COLO668 (cell line): Measurements from ENCODE around the gene PIK3C3.

Source experiments
- DNase-seq: peaks from one replicate; lab custom pipeline; 2025; ENCODE audit not compliant: unreplicated experiment; lab: John Stamatoyannopoulos, UW

PIK3C3 gene

DNA sequence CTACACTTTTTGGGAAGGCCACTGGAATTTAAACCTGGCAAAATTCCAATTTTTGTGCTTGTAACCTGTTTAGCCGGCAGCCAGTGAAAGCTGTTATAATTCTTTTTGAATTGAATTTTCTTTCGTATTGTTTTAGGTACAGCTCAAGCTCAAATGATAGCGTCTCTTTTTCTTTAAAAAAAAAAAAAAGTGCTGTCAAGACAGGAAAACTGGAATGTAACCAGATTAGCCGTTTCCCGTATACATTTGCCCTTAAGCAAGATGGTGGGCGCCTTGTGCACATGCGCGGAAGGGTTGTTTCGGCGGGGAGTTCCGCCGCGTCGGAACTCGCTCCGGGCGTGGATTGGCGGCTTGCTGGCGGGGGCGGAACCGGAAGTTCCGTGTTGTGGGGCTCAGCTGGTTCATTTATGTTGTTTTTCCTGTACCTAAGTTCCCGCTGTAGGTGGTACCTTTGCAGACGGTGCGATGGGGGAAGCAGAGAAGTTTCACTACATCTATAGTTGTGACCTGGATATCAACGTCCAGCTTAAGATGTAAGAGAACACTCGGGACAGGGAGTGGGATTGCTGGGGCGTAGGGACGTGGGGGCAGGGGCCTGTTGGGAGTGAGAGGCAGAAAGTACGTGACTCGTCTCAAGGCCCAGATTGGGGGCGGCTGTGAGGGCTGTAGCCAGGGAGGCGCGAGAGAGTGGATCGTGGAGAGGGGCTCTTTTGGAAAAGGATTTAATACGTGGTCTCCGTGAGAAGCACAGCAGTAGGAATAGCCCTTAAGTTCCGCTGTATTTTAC, at the start of gene PIK3C3:
TSS of gene PIK3C3 (plus strand) at position 408 of the 787 bp plus-strand sequence. CDS start at position 466, 58 bp downstream.
- DNase-seq = peak; percentile 97

DNA sequence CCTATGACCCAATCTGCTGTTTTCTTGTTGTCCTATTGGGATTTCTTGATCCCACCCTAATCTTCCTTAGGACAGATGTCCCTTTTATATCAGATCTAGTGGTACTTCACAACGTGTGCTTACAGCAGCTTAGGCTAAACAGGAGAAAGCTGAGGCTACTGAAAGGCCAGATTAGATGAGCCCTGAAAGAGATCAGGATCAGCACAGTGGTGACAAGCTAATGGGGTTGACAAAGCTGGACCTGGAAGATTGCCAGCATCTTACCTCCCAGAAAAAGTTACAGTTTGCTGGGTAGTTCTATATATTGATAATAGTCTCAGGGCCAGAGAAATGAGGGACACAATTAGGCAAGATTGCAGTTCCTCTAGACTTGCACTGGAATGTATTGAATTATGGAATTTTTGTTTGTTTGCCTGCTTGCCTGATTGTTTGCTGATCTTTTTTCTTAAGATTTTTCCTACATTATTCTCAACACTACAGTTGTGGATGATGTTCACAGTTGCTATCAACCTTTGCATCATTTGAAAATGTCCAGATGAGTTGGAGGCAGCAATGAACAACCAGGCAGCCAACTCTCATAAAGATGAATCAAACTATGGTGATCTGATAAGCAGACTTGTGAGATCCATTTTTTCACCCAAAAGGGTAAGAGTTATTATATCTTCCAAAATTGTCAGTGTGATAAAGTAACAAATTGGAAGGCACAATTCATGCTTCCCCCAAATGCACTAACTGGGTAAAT, 49.1 kb upstream of the PIK3C3 start:
- DNase-seq = no peak

DNA sequence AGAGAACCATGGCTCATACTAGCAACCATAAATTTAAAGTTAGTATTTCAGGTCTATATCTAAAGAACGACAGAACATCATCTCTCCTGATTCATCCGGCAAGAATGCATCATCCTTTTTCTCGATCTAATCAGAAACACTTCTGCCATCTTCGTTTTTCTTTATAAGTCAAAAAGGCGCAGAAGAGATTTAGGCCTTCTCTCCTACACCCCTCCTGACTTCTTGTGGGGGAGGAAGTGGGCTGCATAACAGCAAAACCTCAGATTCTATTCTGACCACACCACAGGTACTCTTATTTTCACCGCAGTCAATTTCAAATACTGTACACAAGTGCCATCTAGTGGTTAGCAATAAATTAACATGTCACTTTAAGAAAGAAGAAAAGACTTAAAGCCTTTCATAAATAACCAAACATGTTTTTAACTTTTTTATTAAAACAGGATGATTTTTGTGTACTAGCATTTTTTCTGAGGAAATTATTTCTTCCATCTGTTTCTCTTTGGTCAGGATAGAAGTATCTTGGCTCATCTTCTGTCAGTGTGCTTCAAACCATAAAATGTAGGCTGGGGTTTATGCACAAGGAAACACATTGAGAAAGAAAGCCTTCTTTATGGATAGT, 48.4 kb upstream of the PIK3C3 start:
- no peak for DNase-seq

DNA sequence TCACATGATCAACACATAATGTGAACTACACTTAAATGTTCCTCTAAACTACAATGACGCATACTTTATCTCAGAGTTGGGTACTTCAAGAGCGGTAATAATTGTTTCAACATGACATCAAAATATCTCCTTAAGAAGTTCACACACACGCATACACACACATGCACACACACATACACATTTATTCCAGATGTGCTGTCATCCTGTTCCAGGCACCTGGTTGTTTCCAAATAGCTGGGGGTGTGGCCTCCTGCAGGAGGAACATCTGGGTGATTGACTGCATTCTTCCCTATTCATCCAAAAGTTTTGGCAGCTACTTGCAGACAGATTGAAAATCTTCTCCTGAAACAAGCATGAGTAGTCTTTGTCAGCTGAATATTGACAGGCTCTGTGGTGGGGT, 37.9 kb upstream of the PIK3C3 start:
- no peak for DNase-seq

DNA sequence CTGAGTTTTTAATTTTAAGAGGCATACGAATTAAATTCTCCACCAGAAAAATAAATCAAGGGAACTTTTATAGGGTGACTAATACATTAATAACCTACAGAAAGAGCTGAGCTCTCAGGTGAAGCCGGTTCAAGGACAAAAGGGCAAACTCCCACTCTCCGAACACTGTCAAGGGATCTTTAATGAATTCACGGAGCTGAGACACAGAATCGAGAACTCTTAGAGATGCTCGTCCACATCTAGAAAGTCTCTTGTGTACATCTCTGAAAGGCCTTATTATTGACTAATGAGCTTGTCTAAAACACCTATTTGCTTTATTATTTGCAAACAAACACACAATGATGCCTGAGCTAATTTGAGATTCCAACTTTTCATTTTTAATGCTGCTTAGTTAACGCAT, 33.3 kb upstream of the PIK3C3 start:
- no peak for DNase-seq

DNA sequence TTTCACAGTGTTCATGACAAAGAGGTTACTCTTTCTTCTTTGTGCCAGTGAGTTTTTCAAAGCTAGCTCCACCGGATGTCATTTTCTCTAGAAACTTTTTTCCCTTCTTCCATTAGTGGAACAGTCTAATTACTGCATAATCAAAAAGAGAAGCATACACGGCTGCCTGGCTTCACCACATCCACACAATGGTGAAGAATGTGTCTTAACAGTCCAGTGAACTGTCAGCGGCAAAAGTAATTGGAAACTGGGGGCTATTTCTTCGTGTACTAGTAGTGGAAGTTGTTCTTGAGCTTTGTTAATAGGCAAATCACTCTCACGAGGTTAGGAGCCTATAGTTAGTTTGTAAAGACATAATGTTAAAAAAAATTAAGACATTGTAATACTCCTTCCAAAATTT, 32.9 kb upstream of the PIK3C3 start:
- no peak for DNase-seq

DNA sequence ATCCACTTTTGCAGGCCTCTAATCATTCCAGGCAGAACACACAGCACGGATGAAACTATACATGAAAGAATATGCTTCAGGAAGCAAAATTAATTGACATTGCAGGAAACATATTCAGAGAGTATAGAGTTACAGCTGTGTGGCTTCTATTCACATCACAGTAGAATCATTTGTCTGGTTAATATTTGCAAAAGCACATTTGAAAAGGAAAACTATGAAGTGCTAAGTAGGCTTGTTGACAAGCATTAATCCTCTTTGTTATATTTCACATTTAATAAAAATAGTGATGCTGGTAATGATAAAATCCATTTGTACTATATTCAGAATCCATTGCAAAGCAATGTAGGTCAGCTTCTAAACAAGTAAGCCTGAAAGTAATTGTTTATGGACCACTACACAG, 32.2 kb upstream of the PIK3C3 start:
- no peak for DNase-seq

DNA sequence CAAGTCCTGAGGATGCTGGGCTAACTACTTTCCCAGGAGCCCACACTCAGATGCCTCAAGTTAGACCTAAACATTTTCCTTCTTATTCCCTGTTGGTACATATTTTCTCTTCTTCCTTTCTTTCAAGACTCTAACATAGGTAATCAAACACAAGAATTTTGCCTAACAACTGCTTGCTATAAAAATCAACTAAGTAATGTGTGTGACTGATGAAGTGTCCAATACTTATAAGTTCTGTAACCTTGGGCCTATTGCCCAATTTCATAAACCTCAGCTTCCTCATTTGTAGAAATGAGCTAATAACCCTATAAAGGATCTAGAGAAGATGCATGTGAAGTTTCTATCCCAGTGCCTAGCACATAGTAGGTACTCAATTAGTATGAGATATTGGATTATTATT, 31.6 kb upstream of the PIK3C3 start:
- DNase-seq = no peak

DNA sequence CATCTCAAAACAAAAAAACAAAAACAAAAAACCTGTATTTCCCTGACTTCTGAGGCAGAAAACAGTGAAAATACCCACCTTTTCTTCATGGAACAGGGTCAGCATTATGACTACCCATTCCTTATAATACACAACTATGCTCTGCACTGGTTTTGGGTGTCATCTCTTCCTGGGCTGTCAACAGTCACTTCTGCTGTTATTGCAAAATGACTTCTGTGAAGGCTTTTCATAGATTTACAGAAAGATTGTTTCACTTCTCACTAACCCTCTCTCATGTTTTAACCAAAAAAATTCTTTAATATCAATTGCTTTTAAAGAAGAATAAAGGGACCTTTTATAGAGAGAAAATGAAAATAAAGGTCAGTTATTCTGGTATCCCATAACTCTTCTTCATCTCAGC, 26.5 kb upstream of the PIK3C3 start:
- DNase-seq = no peak

DNA sequence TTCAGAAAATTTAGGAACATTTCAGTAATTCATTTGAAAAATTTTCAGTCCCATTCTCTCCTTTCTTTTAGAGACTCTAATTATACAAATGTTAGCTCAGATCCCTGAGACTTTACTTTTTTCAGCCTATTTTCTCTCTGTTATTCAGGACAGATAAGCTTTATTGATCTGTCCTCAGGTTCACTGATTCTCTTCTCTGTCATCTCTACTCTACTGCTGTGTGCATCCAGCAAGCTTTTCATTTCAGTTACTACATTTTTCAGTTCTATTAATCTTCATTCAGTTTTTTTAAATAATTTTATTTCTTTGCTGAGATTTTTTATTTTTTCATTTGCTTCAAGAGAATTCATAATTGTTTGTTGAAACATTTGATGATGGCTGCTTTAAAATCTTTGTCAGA, 22.1 kb upstream of the PIK3C3 start:
- DNase-seq = no peak

DNA sequence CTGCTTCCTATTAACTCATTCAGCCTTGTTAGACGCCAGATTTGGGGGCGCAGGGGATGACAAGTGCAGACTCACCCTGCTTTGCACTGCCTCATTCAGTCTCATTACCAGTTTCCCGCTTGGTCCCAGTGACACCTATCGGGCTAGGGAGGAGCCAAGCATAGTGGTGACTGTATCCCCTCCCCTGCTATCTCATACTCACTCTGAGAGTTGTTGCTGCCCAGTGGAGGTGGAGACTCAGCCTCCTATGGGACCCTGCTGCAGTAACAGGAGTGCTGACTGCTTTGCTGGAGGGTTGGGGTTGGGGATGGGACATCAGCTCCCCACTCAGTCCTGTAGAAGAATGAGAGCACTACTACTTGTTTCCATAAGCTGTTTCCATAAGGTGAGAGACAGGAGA, 21.3 kb upstream of the PIK3C3 start:
- DNase-seq = no peak

DNA sequence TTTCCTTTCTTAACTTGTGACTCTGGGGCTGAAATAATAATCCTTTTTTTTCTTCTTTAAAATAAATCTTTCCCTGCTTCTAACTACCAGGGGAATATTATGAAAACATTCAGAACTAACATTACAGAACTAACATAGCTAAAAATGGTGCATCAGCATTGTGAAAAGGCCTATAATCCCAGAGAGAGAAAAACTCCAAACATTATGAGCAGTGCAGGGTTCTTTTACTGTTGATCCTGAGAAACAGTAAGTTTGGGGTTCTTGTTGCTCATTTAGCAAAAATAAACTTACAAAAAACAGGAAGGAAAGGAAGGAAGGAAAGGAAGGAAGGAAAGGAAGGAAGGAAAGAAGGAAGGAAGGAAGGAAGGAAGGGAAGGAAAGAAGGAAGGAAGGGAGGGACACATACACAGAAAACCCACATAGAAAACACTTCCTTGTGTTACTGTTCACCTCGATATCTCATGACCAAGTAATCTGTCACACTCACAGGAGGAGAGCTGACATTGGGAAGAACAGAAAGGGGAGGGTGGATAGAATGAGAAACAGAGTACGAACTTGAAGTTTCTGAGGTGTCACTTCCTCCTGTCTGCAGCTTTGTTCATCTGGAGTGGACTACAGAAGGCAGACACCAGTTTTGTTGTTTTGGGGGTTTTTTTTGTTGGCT, 18.4 kb upstream of the PIK3C3 start:
- no peak for DNase-seq

DNA sequence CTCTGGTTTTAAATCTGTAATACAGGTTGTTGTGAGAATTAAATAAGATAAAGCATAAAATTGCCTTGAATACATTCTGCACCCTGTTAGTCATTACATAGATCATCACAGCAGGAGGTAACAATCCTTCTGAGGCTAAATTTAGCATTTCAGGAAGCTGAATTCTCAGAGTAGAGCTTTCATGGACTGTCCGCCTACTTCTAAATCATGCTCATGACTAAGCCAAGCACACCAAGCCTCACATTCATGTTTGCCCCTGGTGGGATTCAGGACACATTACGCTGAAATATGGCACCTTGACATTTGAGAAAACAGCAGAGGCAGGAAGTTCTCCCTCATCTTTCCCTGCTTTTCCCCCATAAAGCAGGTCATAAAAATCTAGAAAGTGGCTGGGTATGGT, 16.6 kb upstream of the PIK3C3 start:
- DNase-seq = no peak

DNA sequence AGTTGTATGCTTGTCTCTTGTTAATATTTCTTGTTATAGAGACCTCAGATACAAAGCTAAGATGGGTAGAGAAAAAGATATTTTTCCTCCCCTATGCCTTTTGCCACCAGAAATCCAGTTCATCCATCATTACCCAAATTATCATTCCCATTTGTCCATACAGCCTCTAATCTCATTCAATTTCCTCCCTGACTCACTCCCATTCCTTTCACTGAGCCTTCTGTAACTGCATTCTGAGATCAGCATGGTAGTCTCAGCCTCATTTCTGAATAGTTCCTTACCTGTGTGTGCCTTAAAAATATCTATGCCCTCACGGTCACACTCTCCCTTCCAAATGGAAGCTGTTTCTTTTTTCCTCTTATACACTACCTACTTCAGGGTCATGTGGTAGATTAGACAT, 15.7 kb upstream of the PIK3C3 start:
- no peak for DNase-seq

DNA sequence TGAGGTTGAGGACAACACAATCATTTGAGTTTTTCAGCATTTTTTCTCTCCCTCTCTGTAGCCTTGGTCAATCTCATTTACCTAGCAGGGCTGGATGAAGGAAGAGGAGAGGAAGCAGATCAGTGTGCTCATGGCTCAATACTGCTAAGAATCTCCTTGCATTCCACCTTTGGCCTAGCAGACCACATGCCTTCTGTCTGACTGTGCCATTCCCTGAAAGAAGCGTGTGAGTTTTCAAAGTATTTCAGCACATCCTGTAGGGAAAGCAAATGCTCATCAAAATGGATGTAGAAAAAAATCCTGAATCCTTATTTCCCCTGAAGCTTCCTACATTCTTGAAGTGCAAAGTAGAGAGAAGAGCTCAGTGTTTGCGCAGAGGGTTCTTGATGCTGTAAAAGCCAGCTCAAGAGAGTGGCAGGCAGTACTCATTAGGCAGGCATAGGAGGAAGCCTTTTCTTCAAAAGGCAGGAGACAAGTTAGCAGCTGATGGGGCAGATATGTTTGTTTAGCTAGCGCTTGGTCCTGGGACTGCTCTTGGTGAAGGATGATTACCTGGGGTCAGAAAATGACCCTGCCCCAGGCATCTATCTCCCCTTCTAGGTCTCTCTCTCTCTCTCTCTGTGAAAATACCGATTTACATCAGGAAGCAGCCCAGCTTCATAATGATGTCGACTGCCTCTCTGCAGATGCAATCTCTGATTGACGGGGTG, 14.4 kb upstream of the PIK3C3 start:
- DNase-seq = no peak

DNA sequence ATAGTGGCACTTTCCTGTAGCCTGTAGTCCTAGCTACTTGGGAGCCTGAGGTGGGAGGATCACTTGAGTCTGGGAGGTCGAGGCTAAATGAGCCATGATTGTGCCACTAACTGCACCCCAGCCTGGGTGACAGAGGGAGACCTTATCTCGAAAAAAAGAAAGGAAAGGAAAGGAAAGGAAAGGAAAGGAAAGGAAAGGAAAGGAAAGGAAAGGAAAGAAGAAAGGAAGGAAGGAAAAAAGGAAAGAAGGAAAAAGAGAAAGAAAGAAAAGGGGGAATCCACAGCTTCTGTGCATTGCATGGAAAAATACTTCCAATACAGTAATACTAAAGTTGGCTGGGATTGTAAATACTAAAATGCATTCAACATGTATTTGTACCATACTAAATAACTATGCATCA, 12.8 kb upstream of the PIK3C3 start:
- DNase-seq = no peak

DNA sequence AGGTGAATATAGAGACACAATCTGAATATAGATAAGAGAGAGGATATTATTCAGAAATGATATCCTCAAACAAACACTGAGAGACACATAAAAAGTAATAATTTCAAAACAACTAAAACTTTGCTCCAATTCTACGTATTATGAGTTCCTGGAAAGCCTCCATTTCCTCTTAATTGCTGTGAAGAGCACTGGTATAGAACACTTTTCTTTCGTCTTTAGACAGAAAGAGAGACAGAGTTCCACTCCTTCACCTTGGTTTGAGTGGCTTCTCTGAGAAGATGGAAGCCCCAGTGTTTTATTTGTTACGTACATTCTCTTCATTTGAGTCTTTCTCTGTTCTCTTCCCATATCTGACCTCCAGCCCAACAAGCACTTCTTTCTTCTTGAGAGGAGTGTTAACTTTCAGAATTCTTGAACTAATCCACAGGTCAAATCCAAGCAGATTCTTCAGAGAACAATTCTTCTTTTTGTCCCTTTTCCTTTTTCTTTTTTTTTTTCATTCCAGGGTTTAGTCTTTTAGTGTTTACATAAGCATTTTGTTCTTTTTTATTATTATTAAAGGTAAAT, 6.4 kb upstream of the PIK3C3 start:
- DNase-seq = no peak

DNA sequence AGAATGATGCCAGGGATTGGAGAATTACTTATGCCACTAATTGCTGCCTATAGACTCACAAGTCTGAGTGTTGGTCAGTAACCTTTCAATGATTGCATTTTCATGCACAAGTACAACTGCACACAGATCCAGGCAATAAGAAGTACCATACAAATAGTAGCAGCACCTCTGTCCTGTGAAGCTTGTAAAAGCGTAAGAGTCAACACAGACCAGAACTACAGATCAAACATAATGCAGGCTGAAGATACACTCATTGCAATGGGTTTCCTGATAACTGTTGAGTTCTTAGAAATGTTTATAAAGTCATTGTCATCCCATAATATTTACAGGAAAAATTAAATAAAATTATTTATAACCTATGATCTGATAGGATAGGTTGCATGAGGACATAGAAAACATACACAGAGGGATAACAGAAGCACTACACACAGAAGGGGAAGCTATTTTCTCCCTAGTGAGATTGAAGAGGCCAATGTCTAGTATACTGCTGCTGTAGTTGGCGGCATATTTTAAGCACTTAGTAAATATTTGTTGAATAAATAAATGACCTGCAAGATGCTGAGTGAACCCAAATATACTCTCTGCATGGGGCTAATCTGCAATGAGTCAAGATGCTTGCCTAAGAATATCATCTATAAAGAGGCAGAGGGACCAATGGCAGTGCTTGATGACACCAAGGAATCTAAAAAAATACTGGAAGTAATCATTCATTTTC, 5.7 kb upstream of the PIK3C3 start:
- no peak for DNase-seq

DNA sequence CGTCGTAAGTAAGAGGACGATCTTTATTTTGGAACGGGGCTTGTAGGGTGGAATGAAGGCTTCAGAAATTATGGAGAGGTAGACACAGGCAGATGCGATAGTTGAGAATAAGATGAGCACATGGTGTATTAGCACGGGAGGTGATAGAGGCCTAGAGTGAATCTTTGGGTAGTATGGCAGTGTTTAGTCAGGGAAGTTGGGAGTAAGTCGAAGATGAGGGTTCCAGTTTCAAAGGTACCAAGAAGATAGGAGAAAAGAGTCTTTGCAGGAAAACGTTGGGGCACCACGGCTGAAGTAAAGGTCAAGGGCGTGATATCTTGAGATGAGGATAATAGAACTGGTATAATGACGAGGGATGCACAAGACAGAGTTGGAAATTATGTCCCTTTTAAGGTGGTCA, 654 bp downstream of the PIK3C3 start:
- no peak for DNase-seq

DNA sequence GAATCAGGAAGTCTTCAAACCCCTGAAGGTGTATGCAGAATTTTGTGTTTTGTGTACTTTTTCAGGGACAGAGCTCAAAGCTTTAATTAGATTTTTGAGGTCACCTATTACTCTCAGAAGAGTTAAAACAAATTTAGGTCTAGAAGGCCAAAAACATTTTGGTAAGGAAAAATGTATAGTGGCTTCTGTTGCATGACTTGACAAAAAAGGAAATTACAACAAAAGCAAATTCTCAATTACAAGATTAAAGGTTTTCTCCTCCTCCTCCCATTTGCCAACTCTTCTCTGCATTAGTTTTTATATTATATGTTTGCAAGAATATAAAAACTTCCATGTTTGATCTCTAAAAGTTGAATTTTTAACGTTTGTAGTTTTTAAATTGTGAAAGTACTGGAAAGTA, 4.0 kb downstream of the PIK3C3 start:
- DNase-seq = no peak
